Hypothalamus (tissue), 51 donors: Measurements from ENCODE around the gene PLA2G15.

Experiments
- DNase-seq, 51 donors: peaks; one replicate each; lab custom pipeline; 2025; lab: John Stamatoyannopoulos, UW

The PLA2G15 gene

DNA sequence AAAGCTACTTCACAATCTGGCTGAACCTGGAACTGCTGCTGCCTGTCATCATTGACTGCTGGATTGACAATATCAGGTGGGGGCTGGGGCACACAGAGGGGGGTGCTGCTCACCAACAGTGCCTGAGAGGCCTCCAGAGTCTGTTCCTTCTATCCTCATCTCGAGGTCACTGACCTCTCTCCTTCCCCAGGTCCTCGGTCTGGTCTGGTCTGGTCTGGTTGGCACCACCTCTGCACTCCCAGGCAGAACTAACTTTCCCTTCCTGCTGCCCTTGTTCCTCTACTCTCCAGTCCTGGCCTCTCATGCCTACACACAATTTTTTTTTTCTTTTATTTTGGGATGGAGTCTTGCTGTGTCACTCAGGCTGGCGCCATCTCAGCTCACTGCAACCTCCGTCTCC lies 4.2 kb downstream of the PLA2G15 start:
- no peak for DNase-seq

DNA sequence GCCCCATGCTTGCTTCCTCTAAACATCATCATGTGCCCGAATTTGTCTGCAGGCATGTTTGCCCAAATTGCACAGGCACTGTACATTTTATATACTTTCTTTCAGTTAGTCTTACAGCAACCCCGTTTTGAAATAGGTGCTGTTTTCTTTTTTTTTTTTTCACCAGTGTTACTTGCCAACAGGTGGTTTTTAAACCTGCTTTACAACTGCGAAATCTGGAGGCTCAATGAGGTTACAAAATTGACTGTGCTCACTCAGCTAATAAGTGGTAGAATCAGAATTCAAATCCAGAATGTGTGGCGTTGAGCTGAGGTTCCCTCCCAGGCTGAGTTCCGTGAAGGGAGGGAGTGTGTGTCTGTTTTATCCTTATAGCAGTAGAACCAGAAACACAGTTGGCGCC lies 5.8 kb downstream of the PLA2G15 start:
- no peak for DNase-seq

DNA sequence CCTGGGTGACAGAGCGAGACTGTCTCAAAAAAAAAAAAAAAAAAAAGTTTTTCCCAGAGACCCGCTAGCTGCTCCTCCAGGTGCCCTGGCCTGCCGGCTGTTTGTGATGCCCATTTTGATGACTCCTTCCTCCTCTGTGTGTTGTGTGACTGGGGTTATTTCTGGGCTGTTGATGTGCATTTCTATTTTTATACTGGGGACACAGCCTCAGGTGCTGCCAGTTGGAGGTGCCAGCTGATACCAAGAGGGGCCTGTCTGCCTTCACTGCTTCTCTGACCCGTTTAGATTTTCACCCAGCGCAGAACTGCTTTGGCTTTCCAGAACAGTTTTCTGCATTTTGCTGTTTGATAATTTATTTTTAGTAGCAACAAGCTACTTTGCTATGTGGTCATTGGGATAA lies 6.7 kb downstream of the PLA2G15 start:
- no peak for DNase-seq

DNA sequence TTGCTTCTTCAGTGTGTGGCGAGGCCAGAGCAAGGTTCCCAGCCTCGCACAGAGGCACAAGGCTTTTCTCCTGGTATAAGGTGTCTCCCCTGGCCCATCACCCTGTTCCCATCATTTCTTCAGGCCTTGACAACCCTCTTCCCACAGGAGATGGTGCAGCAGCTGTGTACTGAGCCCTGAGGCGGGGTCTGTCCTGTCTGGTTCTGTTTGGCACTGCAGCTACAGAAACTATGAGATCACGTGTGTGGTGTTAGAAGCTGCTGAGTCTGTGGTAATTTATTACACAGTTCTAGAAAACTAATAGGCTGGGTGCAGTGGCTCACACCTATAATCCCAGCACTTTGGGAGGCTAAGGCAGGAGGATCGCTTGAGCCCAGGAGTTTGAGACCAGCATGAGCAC lies 7.2 kb downstream of the PLA2G15 start:
- no peak for DNase-seq

DNA sequence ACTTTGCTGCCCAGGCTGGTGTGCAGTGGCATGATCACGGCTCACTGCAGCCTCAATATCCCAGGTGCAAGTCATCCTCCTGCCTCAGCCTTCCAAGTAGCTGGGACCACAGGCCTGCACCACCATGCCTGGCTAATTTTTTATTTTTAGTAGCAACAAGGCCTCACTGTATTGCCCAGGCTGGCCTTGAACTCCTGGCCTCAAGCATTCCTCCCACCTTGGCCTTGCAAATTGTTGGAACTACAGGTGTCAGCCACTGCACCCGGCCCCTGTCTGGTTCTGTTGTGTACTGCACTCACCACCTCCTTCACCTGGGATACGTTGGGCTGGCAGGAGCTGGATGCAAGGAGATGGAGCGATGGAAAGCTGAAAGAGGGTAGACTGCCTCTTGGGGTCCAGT lies 8.5 kb downstream of the PLA2G15 start:
- no peak for DNase-seq

DNA sequence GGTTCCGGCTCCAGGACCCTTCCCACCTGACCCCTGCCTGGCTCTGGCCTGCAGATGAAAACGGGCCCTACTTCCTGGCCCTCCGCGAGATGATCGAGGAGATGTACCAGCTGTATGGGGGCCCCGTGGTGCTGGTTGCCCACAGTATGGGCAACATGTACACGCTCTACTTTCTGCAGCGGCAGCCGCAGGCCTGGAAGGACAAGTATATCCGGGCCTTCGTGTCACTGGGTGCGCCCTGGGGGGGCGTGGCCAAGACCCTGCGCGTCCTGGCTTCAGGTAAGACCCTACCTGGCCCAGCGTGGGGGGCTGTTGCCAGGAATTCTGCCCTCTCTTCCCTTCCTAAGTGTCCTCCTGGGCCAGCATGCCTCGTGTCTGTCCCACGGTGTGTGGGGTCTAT lies 10.5 kb downstream of the PLA2G15 start:
- DNase-seq, result no peak

DNA sequence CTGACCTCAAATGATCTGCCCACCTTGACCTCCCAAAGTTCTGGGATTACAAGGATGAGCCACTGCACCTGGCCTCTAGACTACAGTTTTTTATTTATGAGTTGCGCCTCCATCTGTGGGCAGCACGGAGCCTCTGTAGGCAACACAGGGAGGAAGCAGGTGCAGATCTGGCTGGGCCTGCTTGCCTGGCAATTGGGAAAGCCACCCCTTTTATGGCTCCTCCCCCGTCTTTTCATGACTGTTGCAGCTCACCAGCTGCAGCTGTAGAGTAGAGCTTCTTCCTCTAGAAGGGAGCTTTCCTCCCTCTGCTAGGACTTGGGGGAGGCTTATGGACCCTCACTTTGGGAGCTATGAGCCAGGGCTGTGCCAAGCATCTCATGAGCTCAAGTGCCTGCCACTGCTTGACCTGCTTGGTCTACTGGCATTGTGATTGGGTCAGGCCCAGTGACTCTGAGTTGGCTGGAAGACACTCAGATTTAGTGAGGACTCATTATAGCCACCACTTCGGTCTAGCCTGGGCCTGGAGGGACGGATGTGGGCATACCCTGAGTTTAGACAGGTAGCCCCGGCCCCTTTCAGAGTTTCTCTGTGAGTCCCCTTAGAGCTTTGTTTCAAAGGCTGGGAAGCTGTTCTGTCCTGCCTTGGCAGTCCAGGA lies 12.2 kb downstream of the PLA2G15 start:
- DNase-seq, result peak in 2 of 51 donors; percentile 4 to 10

DNA sequence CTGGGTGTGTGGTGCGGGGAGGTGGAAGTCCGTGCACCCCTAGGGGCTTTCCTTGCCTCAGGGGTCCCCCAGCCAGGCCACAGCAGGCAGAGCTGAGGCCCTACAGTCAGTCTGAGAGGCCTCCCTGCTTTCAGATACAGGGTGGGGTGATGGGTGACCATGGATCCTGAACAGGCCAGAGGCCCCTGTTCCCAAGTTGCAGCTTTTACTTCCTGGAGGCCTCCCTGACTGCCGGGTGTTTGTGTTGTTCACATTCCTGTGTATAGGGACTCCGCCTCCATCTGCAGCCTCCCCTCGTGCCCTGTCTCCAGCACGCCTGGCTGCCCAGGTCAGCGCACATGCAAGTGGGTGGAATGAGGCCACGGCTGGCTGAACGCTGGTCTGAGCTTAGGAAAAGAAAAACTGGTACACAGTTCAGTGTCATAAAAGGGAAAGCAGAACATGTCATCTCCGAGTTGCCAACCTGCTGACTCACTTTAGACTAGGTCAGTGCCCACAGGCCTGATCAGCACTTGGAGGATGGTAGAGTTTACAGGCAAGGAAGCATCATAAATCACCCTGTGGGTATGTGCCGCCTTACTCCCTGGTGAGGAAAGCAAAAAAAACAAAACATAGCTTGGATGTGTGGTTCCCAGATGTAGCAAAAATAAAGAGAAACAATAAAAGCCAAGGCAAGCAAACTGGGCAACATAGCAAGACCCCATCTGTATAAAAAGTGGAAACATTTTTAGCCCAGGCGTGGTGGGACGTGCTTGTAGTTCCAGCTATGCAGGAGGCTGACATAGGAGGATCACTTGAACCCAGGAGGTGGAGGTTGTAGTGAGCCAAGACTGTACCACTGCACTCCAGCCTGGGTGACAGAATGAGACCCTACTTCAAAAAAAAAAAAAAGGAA lies 13.0 kb downstream of the PLA2G15 start:
- DNase-seq, result no peak

DNA sequence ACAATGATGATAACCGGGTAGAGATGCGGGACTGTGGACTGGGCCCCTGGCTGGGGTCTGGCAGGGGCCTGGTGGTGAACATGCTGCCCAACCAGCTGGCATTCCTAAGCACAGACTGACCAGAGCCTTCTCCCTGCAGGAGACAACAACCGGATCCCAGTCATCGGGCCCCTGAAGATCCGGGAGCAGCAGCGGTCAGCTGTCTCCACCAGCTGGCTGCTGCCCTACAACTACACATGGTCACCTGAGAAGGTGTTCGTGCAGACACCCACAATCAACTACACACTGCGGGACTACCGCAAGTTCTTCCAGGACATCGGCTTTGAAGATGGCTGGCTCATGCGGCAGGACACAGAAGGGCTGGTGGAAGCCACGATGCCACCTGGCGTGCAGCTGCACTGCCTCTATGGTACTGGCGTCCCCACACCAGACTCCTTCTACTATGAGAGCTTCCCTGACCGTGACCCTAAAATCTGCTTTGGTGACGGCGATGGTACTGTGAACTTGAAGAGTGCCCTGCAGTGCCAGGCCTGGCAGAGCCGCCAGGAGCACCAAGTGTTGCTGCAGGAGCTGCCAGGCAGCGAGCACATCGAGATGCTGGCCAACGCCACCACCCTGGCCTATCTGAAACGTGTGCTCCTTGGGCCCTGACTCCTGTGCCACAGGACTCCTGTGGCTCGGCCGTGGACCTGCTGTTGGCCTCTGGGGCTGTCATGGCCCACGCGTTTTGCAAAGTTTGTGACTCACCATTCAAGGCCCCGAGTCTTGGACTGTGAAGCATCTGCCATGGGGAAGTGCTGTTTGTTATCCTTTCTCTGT lies 14.0 kb downstream of the PLA2G15 start:
- DNase-seq, result no peak

DNA sequence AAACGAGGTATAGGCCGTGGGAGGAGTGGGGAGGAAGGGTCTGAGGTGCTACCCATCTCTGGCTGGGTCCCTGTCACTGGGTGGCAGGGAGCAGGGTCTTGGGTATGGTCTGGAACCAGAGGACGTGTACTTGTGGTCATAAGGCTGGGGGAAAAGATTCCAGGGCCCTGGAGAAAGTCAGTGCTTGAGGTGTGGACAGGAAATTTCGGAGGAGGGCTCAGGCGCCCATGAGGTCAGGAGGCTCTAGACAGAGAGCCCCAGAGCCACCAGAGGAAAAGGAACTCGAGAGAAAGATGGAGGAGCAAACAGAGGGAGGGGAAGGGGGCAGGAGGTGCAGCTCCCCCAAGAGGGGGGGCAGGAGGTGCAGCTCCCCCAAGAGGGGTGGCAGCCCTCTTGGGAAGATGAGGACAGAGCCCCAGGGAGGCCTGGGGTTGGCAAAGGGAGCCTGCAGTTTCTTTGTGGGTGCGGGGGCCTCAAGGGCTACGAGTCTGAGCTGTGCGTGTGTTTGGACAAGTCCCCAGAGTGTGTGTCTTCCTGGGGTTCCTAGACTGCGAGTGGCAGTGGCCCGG lies 18.5 kb downstream of the PLA2G15 start:
- DNase-seq, result no peak

DNA sequence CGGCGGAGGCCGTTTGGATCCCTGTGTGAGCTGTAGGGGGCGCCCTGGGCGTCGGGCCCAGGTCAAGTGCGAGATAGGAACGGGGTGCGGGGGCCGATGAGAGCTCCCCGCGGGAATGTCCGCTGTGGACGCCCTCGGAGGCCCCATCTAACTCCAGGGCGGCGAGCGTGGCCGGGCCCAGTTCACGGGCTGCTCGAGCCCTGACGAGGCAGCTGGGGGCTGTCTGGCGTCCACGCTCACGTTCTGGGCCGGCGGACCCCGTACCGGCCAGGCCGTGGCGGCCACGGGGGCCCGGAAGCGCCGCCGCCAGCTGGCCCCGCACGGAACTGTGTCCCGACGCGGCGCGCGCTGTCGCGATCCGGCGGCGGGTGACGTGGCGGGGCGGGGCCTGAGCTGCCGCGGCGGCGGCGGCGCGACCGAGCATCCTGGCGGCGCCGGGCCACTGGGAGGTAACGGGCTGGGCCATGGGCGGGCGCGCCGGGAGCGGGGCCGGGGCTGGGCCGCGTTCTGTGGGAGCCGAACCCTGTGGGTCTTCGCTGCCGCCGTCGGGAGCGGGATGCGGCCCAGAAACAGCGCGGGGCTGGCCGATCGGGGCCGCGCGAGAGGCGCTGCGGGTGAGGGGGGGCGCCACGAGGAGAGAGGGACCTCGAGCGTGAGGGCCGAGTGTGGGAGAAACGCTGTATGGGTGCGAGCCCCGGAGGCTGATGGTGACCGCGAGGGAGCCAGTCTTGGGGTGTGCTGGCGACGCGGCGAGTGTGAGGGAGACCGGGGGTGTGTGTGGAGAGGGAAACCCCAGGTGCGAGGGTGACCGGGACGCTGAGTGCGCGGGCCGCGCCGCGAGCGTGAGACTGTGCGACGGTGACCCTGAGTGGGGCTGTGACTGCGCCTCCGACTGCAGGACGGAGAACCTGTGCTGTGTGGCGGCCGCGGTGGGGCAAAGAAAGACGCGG lies 19.2 kb downstream of the PLA2G15 start, which contains the start of gene SLC7A6:
TSS of gene SLC7A6 (plus strand) at position 399 of the 950 bp plus-strand sequence. CDS start 10,201 bp downstream, outside the sequence.
- DNase-seq, result peak in 46 of 51 donors; percentile 13 to 75 (median 54)

DNA sequence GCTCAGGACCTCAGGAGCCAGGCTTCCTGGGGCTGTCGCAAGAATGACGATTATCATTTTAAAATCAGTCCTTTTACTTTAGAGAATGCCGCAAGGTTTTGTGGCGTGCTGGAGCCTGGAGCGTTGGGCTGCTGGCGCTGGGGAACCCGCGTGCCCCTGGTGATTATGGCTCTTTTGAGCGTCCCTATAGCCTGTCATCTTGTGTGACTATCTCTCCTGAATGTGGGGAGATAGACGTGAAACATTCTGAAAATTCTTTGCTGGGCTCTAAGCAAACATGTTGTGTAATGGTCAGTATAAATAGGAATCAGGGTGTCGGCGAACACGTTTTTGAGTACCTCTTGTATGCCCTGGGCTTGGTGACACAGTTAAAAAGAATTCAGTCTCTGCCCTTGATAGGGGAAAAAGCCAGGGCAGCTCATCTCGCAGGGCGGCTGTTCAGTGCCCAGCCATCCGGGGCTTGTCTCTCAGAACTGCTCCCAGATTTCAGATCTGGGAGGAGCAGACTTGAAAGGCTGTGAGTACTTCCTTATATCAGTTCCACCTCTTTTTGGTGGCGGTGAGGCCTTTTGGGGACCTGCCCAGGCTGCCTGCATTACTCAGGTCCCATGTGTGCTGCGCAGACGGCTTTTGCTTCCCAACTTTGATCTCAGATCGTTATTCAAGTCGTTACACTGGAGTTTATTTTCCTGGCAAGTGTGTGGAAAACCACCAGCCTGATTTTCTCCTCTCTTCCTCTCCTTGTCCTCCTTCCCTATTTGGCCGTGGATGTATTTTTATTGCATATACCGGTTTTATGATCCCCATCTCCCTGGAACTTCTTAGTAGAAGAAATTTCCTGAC lies 20.1 kb downstream of the PLA2G15 start:
- peak in 15 of 51 donors; percentile 5 to 42 (median 25) for DNase-seq

DNA sequence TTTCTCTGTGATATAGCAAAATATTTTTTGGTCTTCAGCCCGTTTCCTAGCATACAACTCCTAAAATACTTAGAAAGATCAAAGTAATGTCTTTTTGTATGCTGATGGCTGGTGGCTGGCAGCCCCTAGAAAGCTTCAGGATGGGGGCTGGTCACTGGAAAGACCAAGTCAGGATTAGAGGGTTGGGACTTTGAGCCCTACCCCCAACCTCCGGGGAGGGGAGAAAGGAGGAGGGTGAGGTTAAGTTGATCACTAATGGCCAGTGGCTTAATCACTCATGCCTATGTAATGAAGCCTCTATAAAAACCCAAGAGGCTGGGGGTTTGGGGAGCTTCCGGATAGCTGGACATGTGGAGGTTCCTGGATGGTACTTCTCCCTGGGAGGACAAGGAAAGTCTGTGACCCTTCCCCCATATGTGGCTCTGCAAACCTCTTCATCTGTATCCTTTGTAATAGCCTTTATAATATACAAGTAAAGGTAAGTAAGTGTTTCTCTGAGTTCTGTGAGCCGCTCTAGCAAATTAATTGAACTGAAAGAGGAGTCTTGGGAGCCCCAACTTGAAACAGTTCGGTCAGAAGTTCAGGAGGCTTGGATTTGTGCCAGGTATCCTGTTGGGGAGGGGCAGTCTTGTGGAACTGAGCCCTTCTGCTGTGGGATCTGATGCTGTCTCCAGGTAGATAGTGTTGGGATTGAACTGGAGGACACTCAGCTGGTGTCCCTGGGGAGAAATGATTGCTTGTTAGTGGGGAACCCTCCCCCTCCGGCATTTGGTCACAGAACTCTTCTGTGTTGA lies 22.6 kb downstream of the PLA2G15 start:
- no peak for DNase-seq

DNA sequence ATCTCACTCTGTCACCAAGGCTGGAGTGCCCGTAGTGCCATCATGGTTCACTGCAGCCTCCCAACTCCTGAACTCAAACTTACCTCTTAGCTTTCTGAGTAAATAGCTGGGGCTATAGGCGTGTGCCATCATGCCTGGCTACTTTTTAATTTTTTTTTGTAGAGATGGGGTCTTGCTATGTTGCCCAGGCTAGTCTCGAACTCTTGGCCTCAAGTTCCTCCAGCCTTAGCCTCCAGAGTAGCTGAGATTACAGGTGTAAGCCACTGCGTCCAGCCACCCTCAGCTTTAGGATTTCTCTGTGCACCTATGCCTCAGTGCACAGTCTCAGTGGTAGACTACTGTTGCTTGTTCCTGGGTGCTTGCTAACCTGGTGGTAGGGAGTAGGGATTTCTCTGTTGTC lies 24.6 kb downstream of the PLA2G15 start:
- DNase-seq, result no peak

DNA sequence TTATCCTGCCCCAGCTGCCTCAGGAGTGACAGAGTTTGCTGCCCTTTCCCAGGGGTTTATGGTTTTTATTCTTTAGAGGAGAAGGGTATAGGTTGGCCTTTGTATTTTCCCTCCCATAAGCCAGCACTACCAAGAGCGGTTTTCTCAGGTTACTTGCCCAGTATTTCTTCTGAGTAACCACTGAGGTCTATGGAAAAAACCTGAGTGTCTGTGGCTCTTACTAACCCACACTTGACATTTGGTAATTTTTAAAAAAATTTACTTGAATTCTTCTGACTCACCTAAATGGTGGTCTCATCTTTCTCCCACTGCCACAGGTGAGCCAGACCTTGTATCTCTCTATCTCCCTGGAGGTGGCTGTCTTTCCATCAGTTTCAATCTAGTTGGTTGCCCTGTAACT lies 25.2 kb downstream of the PLA2G15 start:
- DNase-seq, result no peak

DNA sequence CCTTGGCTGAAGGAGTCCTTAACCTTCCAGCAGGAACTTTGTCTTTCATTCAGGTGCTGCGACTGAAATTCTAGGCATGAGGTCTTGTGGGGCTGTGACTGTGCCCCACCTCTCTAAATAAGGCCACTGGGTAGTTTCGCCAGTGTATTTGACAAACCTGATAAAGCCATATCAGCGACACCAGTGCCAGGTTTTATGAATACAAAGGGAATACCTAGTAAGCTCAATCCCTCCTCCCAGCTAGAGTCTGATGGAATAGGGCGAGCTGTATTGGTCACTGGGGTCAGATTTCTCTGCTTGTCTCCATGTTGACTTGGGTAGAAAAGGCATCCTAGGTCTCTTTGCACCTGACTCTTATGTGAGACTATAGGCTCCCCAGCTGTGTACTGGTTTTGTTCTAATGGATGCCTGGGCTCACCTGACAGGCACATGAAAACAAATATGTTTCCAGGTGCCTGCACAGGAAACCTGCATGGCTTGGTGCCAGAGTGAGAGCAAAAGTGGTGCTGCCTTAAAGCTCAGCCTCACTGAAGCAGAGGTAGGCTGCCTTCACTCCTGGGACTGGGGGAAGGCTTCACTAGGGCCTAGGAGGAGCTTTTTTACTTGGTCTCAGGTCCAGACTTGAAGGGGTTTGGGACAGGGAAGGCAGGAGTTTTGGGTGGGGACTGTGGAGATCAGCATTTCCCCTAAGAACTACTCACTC lies 27.5 kb downstream of the PLA2G15 start:
- DNase-seq, result no peak

DNA sequence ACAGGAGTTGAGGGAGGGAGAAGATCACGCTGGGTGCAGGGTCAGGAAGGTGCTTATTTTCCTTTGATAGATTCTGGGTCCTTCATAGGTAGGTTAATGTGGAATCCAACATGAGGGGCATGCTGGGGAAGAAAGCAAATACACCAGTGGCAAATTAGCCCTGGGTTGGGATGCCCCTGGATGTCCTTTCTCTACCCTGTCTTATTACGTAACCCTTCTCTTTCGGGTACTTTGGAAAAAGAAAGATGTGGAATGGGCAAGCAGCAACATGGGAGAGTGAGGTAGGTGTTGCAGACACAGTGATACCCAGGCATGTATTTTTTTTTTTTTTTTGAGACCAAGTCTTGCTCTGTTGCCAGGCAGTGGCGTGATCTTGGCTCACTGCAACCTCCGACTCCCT lies 28.3 kb downstream of the PLA2G15 start:
- DNase-seq, result no peak
